ENCODE results near the gene DGCR2.
"Not testable (repeated sequence)": the region's sequence is repeated elsewhere in the genome, so short reads cannot be mapped to it uniquely, and the experiment has no call there.

Gene DGCR2, protein sequence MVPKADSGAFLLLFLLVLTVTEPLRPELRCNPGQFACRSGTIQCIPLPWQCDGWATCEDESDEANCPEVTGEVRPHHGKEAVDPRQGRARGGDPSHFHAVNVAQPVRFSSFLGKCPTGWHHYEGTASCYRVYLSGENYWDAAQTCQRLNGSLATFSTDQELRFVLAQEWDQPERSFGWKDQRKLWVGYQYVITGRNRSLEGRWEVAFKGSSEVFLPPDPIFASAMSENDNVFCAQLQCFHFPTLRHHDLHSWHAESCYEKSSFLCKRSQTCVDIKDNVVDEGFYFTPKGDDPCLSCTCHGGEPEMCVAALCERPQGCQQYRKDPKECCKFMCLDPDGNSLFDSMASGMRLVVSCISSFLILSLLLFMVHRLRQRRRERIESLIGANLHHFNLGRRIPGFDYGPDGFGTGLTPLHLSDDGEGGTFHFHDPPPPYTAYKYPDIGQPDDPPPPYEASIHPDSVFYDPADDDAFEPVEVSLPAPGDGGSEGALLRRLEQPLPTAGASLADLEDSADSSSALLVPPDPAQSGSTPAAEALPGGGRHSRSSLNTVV

DNA sequence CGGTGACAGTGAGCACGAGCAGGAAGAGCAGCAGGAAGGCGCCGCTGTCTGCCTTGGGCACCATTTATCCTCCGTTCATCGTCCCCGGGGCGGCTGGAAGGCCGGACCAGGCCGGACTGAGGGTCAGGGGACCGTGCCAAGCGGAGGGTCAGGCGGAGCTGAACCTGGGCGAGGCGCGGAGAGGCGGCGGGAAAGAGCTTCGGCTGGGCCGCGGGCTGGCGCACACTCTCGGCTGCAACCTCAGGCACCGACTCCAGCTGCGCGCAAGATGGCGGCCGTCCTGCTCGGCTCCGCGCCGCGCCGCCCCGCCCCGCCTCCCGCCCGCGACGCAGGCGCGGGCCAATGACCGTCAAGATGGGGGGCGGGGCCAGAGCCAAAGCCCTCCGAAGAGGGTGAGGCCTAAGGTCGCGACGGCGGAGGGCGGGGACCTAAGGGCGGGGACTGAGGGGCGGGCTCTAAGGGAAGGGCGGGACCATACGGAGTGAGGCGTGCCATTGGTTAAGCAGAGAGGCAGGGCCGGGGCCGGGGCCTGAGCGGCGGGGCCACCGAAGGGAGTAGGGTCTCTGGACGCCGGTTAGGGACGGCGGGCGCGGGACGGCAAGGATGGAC, at the start of gene DGCR2:
Gene DGCR2, minus strand, starts transcription at position 270 of the 609 bp plus-strand sequence. Its CDS starts 206 bp downstream, at position 64.
- Histone ChIP-seq H3K27me3 (ENCODE audit: control insufficient read depth, insufficient read depth, low read length) (peaks cover 3% of the 10 kb centered on the region), H3K4me3 (ENCODE audit: low read length) (peak within 1 kb of the TSS; percentile 72), H3K4me1 (ENCODE audit: control insufficient read depth, insufficient read depth, low read length) (peaks cover 28% of the 10 kb centered on the region), H3K36me3 (ENCODE audit: control insufficient read depth, insufficient read depth, low read length) (no peaks in the 10 kb centered on the region), H3K9ac (ENCODE audit: low read length) (peak within 1 kb of the TSS; percentile 79), H3K9me3 (ENCODE audit: control insufficient read depth, low read length) (no peaks in the 10 kb centered on the region)

- Histone ChIP-seq H3K4me3 (ENCODE audit: low read length) (no peak overlapping the region), H3K9me3 (ENCODE audit: control insufficient read depth, low read length) (no peaks in the 10 kb centered on the region), H3K4me1 (ENCODE audit: control insufficient read depth, insufficient read depth, low read length) (peaks cover 45% of the 10 kb centered on the region), H3K36me3 (ENCODE audit: control insufficient read depth, insufficient read depth, low read length) (no peaks in the 10 kb centered on the region), H3K27me3 (ENCODE audit: control insufficient read depth, insufficient read depth, low read length) (peaks cover 41% of the 10 kb centered on the region), H3K9ac (ENCODE audit: low read length) (no peak overlapping the region)
These were observed 47.7 kb upstream of the DGCR2 start for GRCh38 chr22:19169947-19170318.

DNA sequence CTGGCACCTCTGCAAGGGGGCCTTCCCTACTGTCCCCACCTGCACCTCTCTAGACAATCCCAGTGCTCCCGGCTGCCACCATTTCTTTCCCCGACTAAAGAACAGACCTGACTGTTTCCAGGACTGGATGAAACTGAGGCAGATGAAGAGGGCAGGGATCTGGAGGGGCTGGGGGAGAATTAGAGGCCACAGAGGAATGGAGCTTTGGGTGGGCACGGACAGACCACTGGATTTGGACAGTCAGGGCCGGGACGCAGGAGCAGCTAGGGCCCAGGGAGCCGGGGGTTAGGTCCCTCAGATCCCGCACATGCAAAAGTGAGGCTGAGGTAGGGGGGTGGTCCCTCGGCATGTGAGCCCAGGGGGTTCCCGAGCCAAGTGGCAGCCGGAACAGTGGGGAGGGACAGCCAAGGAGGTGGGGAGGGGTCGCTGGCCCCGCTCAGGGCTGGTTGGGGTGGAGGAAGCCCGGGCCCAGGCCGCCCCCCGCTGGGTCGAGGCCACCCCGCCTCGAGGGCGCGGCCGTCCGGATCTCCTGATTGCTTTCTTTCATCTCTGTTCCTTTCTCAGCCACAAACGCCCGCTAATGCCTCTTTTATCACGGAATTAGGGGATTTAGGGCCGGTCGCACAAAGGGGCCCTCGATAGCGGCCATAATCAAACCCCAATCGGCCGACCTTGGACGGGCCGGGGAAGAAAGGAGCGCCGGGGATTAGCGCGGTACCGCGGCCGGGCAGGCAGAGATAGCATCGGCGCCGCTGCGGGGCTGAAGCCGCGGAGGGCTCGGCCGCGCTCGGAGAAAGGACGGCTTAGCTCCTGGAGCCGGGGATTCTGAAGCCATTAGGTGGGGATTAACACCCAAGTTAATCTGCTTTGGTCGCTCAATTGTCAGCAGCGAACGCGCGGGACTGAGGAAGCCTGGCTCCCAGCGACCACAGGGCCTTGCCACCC, 47.1 kb upstream of the DGCR2 start:
- H3K9ac ChIP-seq (ENCODE audit: low read length) = peak overlapping the region; percentile 22
- H3K4me3 ChIP-seq (ENCODE audit: low read length) = no peak overlapping the region
- H3K4me1 ChIP-seq (ENCODE audit: control insufficient read depth, insufficient read depth, low read length) = peaks cover 40% of the 10 kb centered on the region
- no peaks in the 10 kb centered on the region for H3K9me3 ChIP-seq (ENCODE audit: control insufficient read depth, low read length)
- H3K36me3 ChIP-seq (ENCODE audit: control insufficient read depth, insufficient read depth, low read length) = no peaks in the 10 kb centered on the region
- H3K27me3 ChIP-seq (ENCODE audit: control insufficient read depth, insufficient read depth, low read length) = peaks cover 41% of the 10 kb centered on the region

DNA sequence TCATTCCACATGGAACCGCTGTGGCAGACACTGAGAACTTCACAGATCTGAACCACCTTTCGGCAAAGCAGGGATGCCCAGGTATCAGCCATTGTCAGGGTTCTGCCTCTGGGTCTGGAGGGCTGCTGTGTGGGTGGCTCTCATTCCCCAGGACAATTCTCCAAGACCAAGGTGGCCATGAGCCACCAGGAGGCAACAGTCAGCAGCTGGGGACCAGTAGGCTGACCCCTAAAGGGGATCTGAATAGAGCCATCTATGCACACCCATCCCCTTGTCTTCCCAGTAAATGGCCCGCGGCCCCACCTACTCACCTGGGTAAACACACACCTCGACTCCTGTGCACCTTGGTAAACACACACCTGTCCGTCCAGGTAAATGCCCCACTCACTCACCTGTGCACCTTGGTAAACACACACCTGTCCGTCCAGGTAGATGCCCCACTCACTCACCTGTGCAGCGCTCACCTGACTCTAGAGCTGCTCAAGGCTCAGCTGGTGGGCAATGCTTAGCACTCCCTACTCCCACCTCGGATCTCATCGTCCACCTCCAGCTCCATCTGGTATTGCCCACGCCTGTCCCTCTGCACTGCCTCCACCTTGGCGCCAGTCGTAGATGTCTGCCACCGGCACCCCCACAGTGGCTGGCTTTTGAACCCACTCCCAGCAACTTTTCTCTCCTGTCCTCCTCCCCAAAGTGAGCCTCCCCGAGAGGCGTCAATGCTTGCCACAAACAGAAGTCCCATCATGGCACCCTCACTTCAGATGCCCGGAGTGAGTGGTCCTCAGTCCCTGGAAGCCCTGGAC, 46.1 kb upstream of the DGCR2 start:
- Histone ChIP-seq H3K9me3 (ENCODE audit: control insufficient read depth, low read length) (no peaks in the 10 kb centered on the region), H3K9ac (ENCODE audit: low read length) (no peak overlapping the region), H3K4me3 (ENCODE audit: low read length) (no peak overlapping the region), H3K27me3 (ENCODE audit: control insufficient read depth, insufficient read depth, low read length) (peaks cover 41% of the 10 kb centered on the region), H3K36me3 (ENCODE audit: control insufficient read depth, insufficient read depth, low read length) (no peaks in the 10 kb centered on the region), H3K4me1 (ENCODE audit: control insufficient read depth, insufficient read depth, low read length) (peaks cover 30% of the 10 kb centered on the region)

DNA sequence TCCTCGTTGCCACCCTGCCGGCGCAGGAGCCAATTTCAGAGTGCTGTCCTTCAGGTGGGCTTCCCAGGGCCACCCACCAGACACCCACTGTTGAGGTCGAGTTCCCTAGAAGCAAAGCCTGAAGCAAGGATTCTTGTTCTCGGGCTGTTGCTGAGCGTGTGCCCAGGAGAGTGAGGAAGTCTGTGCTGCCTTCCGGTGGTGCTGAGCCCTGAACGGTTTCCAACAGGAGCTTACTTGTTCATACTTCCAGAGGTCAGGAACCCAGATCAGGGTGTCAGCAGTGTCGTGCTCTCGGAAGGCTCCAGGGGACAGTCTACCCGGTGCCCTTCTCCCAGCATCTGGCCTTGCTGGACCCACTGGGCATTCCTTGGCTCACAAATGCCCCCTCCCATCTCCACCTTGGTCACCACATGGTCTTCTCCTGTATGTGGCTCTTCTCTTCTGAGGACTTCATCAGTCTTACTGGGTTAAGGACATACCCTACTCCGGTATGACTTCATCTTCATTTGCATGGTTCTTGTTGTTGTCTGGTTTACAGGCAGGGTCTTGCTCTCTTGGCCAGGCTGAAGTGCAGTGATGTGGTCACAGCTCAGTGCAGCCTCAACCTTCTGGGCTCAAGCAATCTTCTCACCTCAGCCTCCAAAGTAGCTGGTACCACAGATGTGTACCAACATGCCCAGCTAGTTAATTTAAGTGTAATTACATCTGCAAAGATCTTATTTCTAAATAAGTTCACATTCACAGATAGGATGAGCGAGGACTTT, 45.1 kb upstream of the DGCR2 start:
- H3K9ac ChIP-seq (ENCODE audit: low read length) = no peak overlapping the region
- H3K4me3 ChIP-seq (ENCODE audit: low read length) = no peak overlapping the region
- no peaks in the 10 kb centered on the region for H3K36me3 ChIP-seq (ENCODE audit: control insufficient read depth, insufficient read depth, low read length)
- peaks cover 41% of the 10 kb centered on the region for H3K27me3 ChIP-seq (ENCODE audit: control insufficient read depth, insufficient read depth, low read length)
- peaks cover 20% of the 10 kb centered on the region for H3K4me1 ChIP-seq (ENCODE audit: control insufficient read depth, insufficient read depth, low read length)
- H3K9me3 ChIP-seq (ENCODE audit: control insufficient read depth, low read length) = no peaks in the 10 kb centered on the region

- Histone ChIP-seq H3K9ac (ENCODE audit: low read length) (no peak overlapping the region), H3K9me3 (ENCODE audit: control insufficient read depth, low read length) (no peaks in the 10 kb centered on the region), H3K36me3 (ENCODE audit: control insufficient read depth, insufficient read depth, low read length) (no peaks in the 10 kb centered on the region), H3K27me3 (ENCODE audit: control insufficient read depth, insufficient read depth, low read length) (peaks cover 41% of the 10 kb centered on the region), H3K4me3 (ENCODE audit: low read length) (no peak overlapping the region), H3K4me1 (ENCODE audit: control insufficient read depth, insufficient read depth, low read length) (peaks cover 16% of the 10 kb centered on the region)
These were observed 44.2 kb upstream of the DGCR2 start for GRCh38 chr22:19166421-19166820.

DNA sequence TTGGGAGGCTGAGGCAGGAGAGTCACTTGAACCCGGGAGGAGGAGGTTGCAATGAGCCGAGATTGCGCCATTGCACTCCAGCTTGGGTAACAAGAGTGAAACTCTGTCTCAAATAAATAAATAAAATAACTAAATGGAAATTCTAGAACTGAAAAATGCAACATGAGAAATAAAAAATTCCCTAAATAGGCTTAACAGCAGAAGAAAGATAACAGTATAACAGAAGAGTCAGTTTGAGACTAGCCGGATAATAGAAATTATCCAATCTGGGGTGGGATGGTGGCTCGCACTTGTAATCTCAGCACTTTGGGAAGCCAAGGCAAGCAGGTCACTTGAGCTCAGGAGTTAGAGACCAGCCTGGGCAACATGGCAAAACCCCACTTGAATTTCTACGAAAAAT, 42.2 kb upstream of the DGCR2 start:
- Histone ChIP-seq H3K27me3 (ENCODE audit: control insufficient read depth, insufficient read depth, low read length) (peaks cover 27% of the 10 kb centered on the region), H3K9me3 (ENCODE audit: control insufficient read depth, low read length) (no peaks in the 10 kb centered on the region), H3K4me3 (ENCODE audit: low read length) (no peak overlapping the region), H3K4me1 (ENCODE audit: control insufficient read depth, insufficient read depth, low read length) (no peaks in the 10 kb centered on the region), H3K9ac (ENCODE audit: low read length) (no peak overlapping the region), H3K36me3 (ENCODE audit: control insufficient read depth, insufficient read depth, low read length) (no peaks in the 10 kb centered on the region)

DNA sequence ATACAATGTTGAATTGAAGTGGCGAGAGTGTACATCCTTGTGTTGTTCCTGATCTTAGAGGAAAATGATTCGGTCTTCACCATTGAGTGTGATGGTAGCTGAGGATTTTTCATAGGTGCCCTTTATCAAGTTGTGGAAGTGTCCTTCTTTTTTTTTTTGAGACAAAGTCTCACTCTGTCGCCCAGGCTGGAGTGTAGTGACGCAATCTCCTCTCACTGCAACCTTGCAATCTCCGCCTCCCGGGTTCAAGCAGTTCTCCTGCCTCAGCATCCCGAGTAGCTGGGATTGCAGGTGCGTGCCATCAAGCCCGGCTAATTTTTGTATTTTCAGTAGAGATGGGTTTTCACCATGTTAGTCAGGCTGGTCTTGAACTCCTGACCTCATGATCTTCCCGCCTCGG, 36.4 kb upstream of the DGCR2 start:
- not testable (repeated sequence) for H3K9me3 ChIP-seq (ENCODE audit: control insufficient read depth, low read length); H3K9ac ChIP-seq (ENCODE audit: low read length); H3K36me3 ChIP-seq (ENCODE audit: control insufficient read depth, insufficient read depth, low read length); H3K4me3 ChIP-seq (ENCODE audit: low read length); H3K4me1 ChIP-seq (ENCODE audit: control insufficient read depth, insufficient read depth, low read length); H3K27me3 ChIP-seq (ENCODE audit: control insufficient read depth, insufficient read depth, low read length)

GRCh38 chr22:19156109-19156508, 33.9 kb upstream of the DGCR2 start:
- not testable (repeated sequence) for H3K4me3 ChIP-seq (ENCODE audit: low read length); H3K4me1 ChIP-seq (ENCODE audit: control insufficient read depth, insufficient read depth, low read length); H3K36me3 ChIP-seq (ENCODE audit: control insufficient read depth, insufficient read depth, low read length); H3K9ac ChIP-seq (ENCODE audit: low read length); H3K9me3 ChIP-seq (ENCODE audit: control insufficient read depth, low read length)
- H3K27me3 ChIP-seq (ENCODE audit: control insufficient read depth, insufficient read depth, low read length) = peaks cover 20% of the 10 kb centered on the region

DNA sequence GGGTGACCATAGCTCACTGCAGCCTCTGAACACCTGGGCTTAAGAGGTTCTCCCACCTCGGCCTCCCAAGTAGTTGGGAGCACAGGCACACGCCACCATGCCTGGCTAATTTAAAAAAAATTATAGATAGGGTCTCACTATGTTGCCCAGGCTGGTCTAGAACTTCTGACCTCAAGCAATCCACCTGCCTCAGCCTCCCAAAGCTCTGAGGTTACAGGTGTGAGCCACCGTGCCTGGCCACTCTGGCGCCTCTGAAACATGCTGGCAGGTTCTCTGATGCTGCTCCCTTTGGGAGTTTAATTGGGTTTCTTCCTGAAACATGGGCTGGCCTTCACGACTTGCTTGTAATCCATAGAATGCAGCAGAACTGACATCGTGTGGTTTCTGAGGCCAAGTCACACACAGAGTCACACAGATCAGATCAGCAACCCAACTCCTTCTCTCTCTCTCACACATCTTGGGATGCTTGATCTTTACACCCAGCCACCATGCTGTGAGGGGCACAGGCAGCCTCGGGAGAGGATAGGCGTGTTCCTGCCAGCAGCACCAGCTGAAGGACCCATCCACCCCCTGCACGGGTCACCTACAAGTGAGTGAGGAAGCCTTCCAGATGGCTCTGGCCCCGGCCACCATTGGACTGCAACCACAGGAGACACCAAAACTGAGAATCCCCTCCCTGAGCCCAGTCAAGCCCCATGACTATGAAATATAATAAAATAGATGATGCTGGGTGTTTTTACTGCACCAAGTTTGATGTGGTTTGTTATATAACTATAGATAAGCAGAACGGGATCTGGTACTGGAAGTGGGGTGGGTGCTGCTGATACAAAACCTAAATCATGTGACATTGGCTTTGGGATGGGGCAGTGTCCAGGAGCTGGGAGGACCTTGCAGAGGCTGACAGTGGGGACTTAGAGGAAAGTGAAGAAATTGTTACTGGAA, 31.0 kb upstream of the DGCR2 start:
- Histone ChIP-seq H3K4me3 (ENCODE audit: low read length) (no peak overlapping the region), H3K4me1 (ENCODE audit: control insufficient read depth, insufficient read depth, low read length) (no peaks in the 10 kb centered on the region), H3K36me3 (ENCODE audit: control insufficient read depth, insufficient read depth, low read length) (no peaks in the 10 kb centered on the region), H3K9ac (ENCODE audit: low read length) (no peak overlapping the region), H3K9me3 (ENCODE audit: control insufficient read depth, low read length) (no peaks in the 10 kb centered on the region), H3K27me3 (ENCODE audit: control insufficient read depth, insufficient read depth, low read length) (peaks cover 42% of the 10 kb centered on the region)
